Stimulated activated naive B cell treated with anti-CD40 and anti-IgM and Interleukin-4, amounts not matched to agents 10 μg/mL and 1 μg/mL and 100 μg/mL, for 72 hours (primary cell): Measurements from ENCODE around the gene ACACB.

Source experiments
- ATAC-seq, 2 donors: fragments of 150-1000 bp; cut with Tn5 transposase; replicated peaks; 2 replicates each; pipeline ENCODE4 v1.10.0; 2021; ENCODE audit warnings: moderate library complexity in 1 of 2
- DNase-seq: peaks from one replicate; pipeline ENCODE4 v3.0.0; 2021
- H3K27ac Mint-ChIP-seq: one replicate; pipeline ENCODE4 v1.8.0; 2022; ENCODE audit warnings: mild to moderate bottlenecking, mixed read lengths
- H3K27me3 Mint-ChIP-seq, 2 donors: one replicate each; pipeline ENCODE4 v1.8.0; 2022; ENCODE audit warnings: mixed read lengths in 2 of 2
- H3K36me3 Mint-ChIP-seq, 2 donors: one replicate each; pipeline ENCODE4 v1.8.0; 2022; ENCODE audit warnings: mixed read lengths in 2 of 2, mild to moderate bottlenecking in 1 of 2
- H3K4me1 Mint-ChIP-seq, 2 donors: one replicate each; pipeline ENCODE4 v1.8.0; 2022; ENCODE audit warnings: mixed read lengths in 2 of 2, mild to moderate bottlenecking in 1 of 2
- H3K4me3 Mint-ChIP-seq, 2 donors: one replicate each; pipeline ENCODE4 v1.8.0; 2022; ENCODE audit warnings: mild to moderate bottlenecking in 2 of 2, mixed read lengths in 2 of 2, moderate library complexity in 1 of 2
- H3K9me3 Mint-ChIP-seq, 2 donors: one replicate each; pipeline ENCODE4 v1.8.0; 2022; ENCODE audit warnings: mixed read lengths in 2 of 2, mild to moderate bottlenecking in 1 of 2

The ACACB gene

GRCh38 chr12:109291117-109291516 is 174.7 kb downstream of the ACACB start:
- DNase-seq (no peak), ATAC-seq (peak in 1 of 2 donors; percentile 9)
- H3K27me3 Mint-ChIP-seq = peaks cover 50 to 55% of the 10 kb centered on the region in 2 donors
- no peaks in the 10 kb centered on the region for H3K36me3 Mint-ChIP-seq
- H3K9me3 Mint-ChIP-seq = no peaks in the 10 kb centered on the region
- H3K4me3 Mint-ChIP-seq = peak overlapping the region in 1 of 2 donors; percentile 62
- no peak overlapping the region for H3K27ac Mint-ChIP-seq
- peaks cover 4 to 5% of the 10 kb centered on the region in 2 donors for H3K4me1 Mint-ChIP-seq

GRCh38 chr12:109291521-109292341 is 175.3 kb downstream of the ACACB start:
- peak overlapping the region; percentile 47 to 62 for H3K4me3 Mint-ChIP-seq
- peaks cover 53 to 59% of the 10 kb centered on the region in 2 donors for H3K27me3 Mint-ChIP-seq
- H3K27ac Mint-ChIP-seq = no peak overlapping the region
- H3K4me1 Mint-ChIP-seq = peaks cover 4 to 5% of the 10 kb centered on the region in 2 donors
- no peaks in the 10 kb centered on the region for H3K9me3 Mint-ChIP-seq
- peak; percentile 78 to 81 for ATAC-seq
- no peaks in the 10 kb centered on the region for H3K36me3 Mint-ChIP-seq
- DNase-seq = peak; percentile 12

- Mint-ChIP-seq H3K27me3 (peaks cover 50 to 57% of the 10 kb centered on the region in 2 donors), H3K36me3 (no peaks in the 10 kb centered on the region), H3K4me3 (no peak overlapping the region), H3K27ac (no peak overlapping the region), H3K4me1 (peaks cover 4 to 5% of the 10 kb centered on the region in 2 donors), H3K9me3 (no peaks in the 10 kb centered on the region)
- no peak for ATAC-seq
- DNase-seq = no peak
These were observed 175.9 kb downstream of the ACACB start for GRCh38 chr12:109292342-109292711.

- Mint-ChIP-seq H3K4me1 (peaks cover 4 to 5% of the 10 kb centered on the region in 2 donors), H3K27me3 (peaks cover 49 to 51% of the 10 kb centered on the region in 2 donors), H3K27ac (no peak overlapping the region), H3K4me3 (no peak overlapping the region), H3K36me3 (no peaks in the 10 kb centered on the region), H3K9me3 (no peaks in the 10 kb centered on the region)
- no peak for ATAC-seq
- DNase-seq = no peak
These were observed 176.7 kb downstream of the ACACB start for GRCh38 chr12:109293106-109293505.

GRCh38 chr12:109294286-109294796 is 178.0 kb downstream of the ACACB start:
- H3K36me3 Mint-ChIP-seq = no peaks in the 10 kb centered on the region
- no peaks in the 10 kb centered on the region for H3K9me3 Mint-ChIP-seq
- H3K4me3 Mint-ChIP-seq = no peak overlapping the region
- peak overlapping the region; percentile 43 for H3K27ac Mint-ChIP-seq
- peaks cover 2 to 5% of the 10 kb centered on the region in 2 donors for H3K4me1 Mint-ChIP-seq
- no peak for DNase-seq
- ATAC-seq = no peak
- H3K27me3 Mint-ChIP-seq = peaks cover 44 to 45% of the 10 kb centered on the region in 2 donors

GRCh38 chr12:109295764-109296425 is 179.5 kb downstream of the ACACB start:
- ATAC-seq (no peak), DNase-seq (no peak)
- Mint-ChIP-seq H3K36me3 (no peaks in the 10 kb centered on the region), H3K4me3 (no peak overlapping the region), H3K9me3 (no peaks in the 10 kb centered on the region), H3K27me3 (peaks cover 34 to 38% of the 10 kb centered on the region in 2 donors), H3K4me1 (peaks cover 2 to 5% of the 10 kb centered on the region in 2 donors), H3K27ac (no peak overlapping the region)

GRCh38 chr12:109296431-109296830 is 180.0 kb downstream of the ACACB start:
- ATAC-seq = no peak
- no peak overlapping the region for H3K4me3 Mint-ChIP-seq
- no peak overlapping the region for H3K27ac Mint-ChIP-seq
- H3K27me3 Mint-ChIP-seq = peaks cover 28 to 36% of the 10 kb centered on the region in 2 donors
- H3K9me3 Mint-ChIP-seq = no peaks in the 10 kb centered on the region
- no peak for DNase-seq
- peaks cover 1 to 3% of the 10 kb centered on the region in 2 donors for H3K4me1 Mint-ChIP-seq
- no peaks in the 10 kb centered on the region for H3K36me3 Mint-ChIP-seq

- Mint-ChIP-seq H3K4me3 (no peak overlapping the region), H3K9me3 (no peaks in the 10 kb centered on the region), H3K27ac (peak overlapping the region; percentile 11), H3K4me1 (no peaks in the 10 kb centered on the region), H3K27me3 (peaks cover 28 to 40% of the 10 kb centered on the region in 2 donors), H3K36me3 (no peaks in the 10 kb centered on the region)
- ATAC-seq (no peak), DNase-seq (no peak)
These were observed 183.5 kb downstream of the ACACB start for GRCh38 chr12:109299849-109300248.

GRCh38 chr12:109301643-109302168 is 185.3 kb downstream of the ACACB start:
- no peak overlapping the region for H3K27ac Mint-ChIP-seq
- no peak overlapping the region for H3K4me3 Mint-ChIP-seq
- no peaks in the 10 kb centered on the region for H3K4me1 Mint-ChIP-seq
- peaks cover 30 to 39% of the 10 kb centered on the region in 2 donors for H3K27me3 Mint-ChIP-seq
- ATAC-seq (no peak), DNase-seq (no peak)
- H3K9me3 Mint-ChIP-seq = no peaks in the 10 kb centered on the region
- H3K36me3 Mint-ChIP-seq = no peaks in the 10 kb centered on the region

GRCh38 chr12:109302358-109302757 is 186.0 kb downstream of the ACACB start:
- Mint-ChIP-seq H3K36me3 (no peaks in the 10 kb centered on the region), H3K27ac (no peak overlapping the region), H3K4me1 (no peaks in the 10 kb centered on the region), H3K4me3 (no peak overlapping the region), H3K9me3 (no peaks in the 10 kb centered on the region), H3K27me3 (peaks cover 35 to 46% of the 10 kb centered on the region in 2 donors)
- DNase-seq (no peak), ATAC-seq (peak in 1 of 2 donors; percentile 47)

GRCh38 chr12:109302770-109303169 is 186.4 kb downstream of the ACACB start:
- Mint-ChIP-seq H3K4me3 (no peak overlapping the region), H3K27ac (no peak overlapping the region), H3K27me3 (peaks cover 39 to 50% of the 10 kb centered on the region in 2 donors), H3K4me1 (no peaks in the 10 kb centered on the region), H3K9me3 (no peaks in the 10 kb centered on the region), H3K36me3 (no peaks in the 10 kb centered on the region)
- no peak for DNase-seq
- ATAC-seq = no peak

GRCh38 chr12:109304485-109304884 is 188.1 kb downstream of the ACACB start:
- Mint-ChIP-seq H3K4me1 (peaks cover 2 to 9% of the 10 kb centered on the region in 2 donors), H3K27ac (no peak overlapping the region), H3K27me3 (peaks cover 47 to 63% of the 10 kb centered on the region in 2 donors), H3K36me3 (no peaks in the 10 kb centered on the region), H3K9me3 (no peaks in the 10 kb centered on the region), H3K4me3 (no peak overlapping the region)
- DNase-seq (no peak), ATAC-seq (no peak)

GRCh38 chr12:109305547-109305946 is 189.2 kb downstream of the ACACB start:
- no peaks in the 10 kb centered on the region for H3K36me3 Mint-ChIP-seq
- ATAC-seq (no peak), DNase-seq (no peak)
- H3K27me3 Mint-ChIP-seq = peaks cover 52 to 71% of the 10 kb centered on the region in 2 donors
- H3K4me1 Mint-ChIP-seq = peaks cover 7 to 16% of the 10 kb centered on the region in 2 donors
- H3K9me3 Mint-ChIP-seq = no peaks in the 10 kb centered on the region
- no peak overlapping the region for H3K4me3 Mint-ChIP-seq
- no peak overlapping the region for H3K27ac Mint-ChIP-seq

- no peaks in the 10 kb centered on the region for H3K9me3 Mint-ChIP-seq
- ATAC-seq (no peak), DNase-seq (no peak)
- H3K4me1 Mint-ChIP-seq = peaks cover 10 to 18% of the 10 kb centered on the region in 2 donors
- H3K27ac Mint-ChIP-seq = no peak overlapping the region
- H3K36me3 Mint-ChIP-seq = no peaks in the 10 kb centered on the region
- peaks cover 56 to 71% of the 10 kb centered on the region in 2 donors for H3K27me3 Mint-ChIP-seq
- no peak overlapping the region for H3K4me3 Mint-ChIP-seq
These were observed 190.7 kb downstream of the ACACB start for GRCh38 chr12:109307051-109307450.
